Fibroblast of skin of right biceps (primary cell): ENCODE results near the gene ACTR6.
"Not testable (repeated sequence)": the region's sequence is repeated elsewhere in the genome, so short reads cannot be mapped to it uniquely, and the experiment has no call there.

Experiments used
- DNase-seq: peaks from one replicate; pipeline ENCODE4 v3.0.0-alpha.2; 2013

Gene ACTR6

GRCh38 chr12:100185361-100185894 lies 15.2 kb upstream of the ACTR6 start:
- DNase-seq: no peak

- DNase-seq: no peak
Measured at GRCh38 chr12:100186071-100186470, 14.5 kb upstream of the ACTR6 start.

DNA sequence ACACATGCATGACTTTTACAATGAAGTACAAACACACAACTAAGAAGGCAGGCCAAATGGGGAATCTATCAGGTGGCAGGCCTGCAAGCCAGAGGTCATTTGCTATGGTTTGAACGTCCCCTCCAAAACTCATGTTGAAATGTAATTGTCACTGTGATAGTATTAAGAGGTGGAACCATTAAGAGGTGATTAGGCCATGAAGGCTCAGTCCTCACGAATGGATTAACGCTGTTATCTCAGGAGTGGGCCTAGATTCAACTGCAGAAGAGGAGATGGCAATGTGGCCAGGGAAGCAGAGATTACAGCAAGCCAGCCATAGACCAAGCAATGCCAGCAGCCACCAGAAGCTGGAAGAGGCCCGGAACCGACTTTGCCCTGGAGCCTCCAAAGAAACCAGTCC lies 13.5 kb upstream of the ACTR6 start:
- DNase-seq: no peak

DNA sequence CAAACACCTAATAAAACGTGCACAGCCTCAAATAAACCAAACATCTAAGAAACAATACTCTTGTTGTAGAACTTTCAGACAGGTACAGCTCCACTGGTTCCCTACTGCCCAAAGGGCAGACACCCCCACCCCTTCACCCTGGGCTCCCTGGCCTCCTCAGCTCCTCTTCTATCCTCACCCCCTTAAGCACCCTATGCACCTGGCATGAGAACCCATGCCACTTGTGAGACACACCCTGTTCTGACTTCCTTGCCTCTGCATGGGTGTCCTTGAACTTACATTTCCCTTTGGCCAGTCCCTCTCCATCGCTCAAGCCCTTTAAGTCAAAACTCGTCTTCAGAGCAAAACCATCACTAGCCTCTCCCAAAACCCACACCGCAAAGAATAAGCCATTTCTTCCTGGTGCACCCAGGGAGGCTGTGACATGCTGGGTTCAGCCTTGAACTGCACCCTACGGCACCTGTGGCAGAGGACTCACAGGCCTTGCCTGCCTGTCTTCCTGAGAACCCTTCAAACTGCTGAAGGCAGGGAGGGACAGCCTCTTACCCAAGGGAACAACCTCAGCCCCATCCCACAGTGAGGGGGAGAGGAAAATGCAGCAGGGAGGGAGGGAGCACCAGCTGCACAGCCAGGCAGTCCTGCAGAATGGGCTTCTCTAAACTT lies 12.6 kb upstream of the ACTR6 start:
- no peak for DNase-seq

DNA sequence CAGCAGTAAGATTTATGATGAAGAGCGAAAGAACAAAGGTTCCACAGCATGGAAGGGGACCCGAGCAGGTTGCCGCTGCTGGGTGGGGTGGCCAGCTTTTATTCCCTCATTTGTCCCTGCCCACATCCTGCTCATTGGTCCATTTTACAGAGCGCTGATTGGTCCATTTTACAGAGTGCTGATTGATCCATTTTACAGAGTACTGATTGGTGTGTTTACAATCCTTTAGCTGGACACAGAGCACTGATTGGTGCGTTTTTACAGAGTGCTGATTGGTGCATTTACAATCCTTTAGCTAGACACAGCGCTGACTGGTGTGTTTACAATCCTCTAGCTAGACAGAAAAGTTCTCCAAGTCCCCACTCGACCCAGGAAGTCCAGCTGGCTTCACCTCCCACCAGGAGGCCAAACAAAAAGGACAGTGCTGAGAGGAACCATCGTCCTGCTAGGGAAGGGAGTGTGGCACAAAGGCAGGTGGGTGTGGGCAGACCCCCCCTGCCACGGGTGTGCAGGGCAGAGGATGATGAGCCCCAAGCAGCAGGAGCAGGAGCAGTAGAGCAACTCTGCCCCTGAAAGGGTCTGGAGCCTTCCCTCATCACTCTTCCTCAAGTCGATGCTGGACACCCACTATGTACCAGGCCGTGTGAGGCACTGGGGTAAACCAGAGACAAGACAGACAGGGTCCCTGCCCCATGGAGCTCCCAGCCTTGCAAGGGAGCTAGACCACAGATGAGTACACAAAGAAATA lies 11.6 kb upstream of the ACTR6 start:
- not testable (repeated sequence) for DNase-seq

DNA sequence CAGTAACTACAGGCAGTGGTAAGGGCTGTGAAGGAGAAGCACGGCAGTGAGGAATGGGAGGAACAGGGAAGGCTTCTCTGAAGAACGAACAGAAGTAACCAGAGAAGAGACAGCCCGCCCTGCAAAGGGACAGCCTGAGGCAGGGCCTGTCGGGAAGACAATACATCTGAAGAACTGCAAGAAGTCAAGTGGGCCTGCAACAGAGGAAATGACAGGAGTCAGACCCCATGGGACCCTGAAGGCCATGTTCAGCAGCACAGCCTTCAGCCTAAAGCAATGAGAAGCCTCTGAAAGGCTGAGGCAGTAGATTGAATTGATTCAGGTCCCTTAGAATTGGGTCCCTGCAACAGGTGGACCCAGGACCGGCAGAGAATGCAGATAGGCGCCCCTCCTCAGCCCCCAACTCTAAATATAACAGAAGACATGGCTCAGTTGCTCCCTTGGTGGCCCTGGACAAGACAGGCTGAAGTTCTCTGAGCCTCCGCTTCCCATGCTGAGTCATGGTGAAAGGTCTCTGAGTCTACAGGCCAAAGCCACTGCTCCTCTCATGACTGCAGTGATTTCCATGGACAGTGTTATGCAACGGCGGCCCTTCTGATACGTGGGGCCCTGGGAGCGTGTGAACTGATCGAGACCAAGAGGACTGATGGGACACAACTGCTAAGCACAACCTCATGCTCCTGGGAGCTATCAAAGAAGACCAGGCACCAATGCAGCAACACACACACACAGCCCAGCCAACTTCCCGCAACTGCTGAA lies 10.8 kb upstream of the ACTR6 start:
- no peak for DNase-seq

GRCh38 chr12:100193085-100193484 lies 7.5 kb upstream of the ACTR6 start:
- no peak for DNase-seq

DNA sequence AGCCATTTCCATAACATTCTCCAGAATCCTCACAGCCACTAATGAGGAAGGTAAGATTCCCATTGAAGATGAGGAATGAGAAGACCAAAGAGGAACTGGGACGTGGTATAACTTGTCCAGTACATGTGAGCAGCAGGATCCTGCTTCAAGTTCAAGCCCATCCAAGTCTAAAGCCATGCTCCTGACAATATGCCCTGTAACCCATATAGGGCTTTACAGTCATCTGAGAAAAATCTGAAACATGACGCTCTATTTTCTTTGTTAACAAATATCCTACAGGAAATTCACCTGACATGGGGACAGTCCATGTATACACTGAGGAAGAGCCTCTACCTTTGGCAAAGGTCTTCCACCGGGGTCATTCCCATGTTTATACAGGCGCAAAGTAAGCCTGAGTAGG lies 3.1 kb upstream of the ACTR6 start:
- no peak for DNase-seq

GRCh38 chr12:100199023-100199346 lies 1.6 kb upstream of the ACTR6 start:
- DNase-seq: no peak

DNA sequence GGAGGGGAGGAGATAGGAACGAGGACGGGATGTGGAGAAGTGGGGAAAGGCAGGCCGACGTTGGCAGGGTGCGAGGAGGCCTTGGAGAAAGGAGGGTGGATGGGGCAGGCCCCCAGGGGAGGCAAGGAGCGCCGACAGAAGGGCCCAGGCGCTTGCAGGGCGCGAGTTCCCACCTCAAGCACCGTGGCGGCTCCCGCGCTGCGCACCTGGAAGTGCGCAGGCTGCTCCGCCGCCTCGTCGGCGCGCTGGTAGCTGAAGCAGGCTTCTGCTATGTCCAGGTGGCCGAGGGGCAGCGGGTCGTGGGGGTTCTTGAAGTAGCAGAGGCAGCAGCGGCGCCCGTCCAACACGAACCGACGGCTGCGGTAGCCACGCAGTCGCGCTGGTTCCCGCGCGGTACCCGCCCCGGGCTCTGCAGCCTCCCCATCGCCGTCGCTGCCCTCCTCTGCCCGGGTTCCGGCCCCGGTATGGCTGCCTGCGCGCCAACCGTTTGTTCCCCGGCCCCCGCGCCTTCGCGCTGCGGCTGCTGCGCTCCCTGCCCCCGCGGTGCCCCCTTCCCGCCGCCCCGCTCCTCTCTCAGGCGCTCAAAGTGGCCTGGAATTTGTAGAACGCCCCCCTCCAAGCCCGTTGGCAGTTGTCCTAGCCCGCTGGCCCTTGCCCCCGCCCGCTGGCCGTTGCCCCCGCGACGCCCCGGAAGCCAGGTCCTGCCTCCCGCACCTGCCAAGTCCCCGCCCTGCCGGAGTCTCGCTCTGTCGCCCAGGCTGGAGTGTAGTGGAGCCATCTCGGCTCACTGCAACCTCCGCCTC lies 1.1 kb upstream of the ACTR6 start:
- peak; percentile 22 for DNase-seq

- DNase-seq: no peak
Measured at GRCh38 chr12:100201604-100202423, 1.2 kb downstream of the ACTR6 start.

- DNase-seq: no peak
Measured at GRCh38 chr12:100207311-100207710, 6.7 kb downstream of the ACTR6 start.

GRCh38 chr12:100208834-100209233 lies 8.2 kb downstream of the ACTR6 start:
- DNase-seq: no peak

DNA sequence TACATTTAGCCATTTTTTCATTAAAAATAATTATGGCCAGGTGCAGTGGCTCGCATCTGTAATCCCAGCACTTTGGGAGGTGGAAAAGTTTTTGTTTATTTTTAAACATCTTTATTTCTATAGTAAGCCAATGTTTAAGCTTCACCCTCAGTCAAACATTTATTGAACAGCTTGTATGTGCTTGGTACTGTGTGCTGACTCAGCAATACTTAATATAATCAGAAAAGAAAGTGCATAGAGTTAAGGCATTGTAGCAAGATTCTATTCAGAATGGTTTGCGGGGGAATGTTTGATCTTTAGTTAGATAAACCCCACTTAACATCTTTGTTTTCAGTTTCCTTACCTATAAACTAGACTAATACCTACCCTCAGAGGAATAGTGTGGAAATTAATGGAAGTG lies 11.1 kb downstream of the ACTR6 start:
- no peak for DNase-seq

- no peak for DNase-seq
Measured at GRCh38 chr12:100213016-100213891, 12.6 kb downstream of the ACTR6 start.

GRCh38 chr12:100214518-100214917 lies 13.9 kb downstream of the ACTR6 start:
- DNase-seq: no peak

DNA sequence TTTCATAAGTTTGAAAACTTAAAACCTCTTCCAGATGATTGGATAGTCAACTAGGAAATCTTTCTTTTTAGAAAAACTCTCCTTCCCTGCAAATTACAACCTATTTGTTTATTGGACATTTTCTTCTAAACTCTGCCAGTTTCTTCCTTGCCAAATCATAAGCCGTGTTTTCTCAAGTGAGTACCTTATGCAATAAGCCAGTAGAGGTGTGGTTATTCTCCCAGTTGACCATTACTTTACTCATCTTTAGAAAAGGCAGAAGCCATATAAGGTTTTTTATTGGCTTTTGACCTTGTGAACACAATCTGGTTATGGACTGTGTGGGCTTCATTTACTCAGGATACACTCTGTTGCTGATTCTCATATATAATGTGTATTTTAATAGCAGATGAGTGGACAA lies 14.6 kb downstream of the ACTR6 start:
- DNase-seq: no peak

- DNase-seq: no peak
Measured at GRCh38 chr12:100216337-100216736, 15.7 kb downstream of the ACTR6 start.

- DNase-seq: no peak
Measured at GRCh38 chr12:100219328-100220109, 18.9 kb downstream of the ACTR6 start.

- DNase-seq: no peak
Measured at GRCh38 chr12:100221523-100221922, 20.9 kb downstream of the ACTR6 start.
